DND-41 (cell line): ENCODE results near the gene CLDN7.

Source experiments
- EZH2 ChIP-seq: IDR thresholded peaks from 3 replicates; pipeline ENCODE4 v1.6.1; 2012; ENCODE audit warnings: borderline replicate concordance, low read depth, mild to moderate bottlenecking, moderate library complexity, low read length, inconsistent platforms; ENCODE audit not compliant: severe bottlenecking
- TF ChIP-seq, protein P1 (sequence below): IDR thresholded peaks from 2 replicates; pipeline ENCODE4 v1.5.1; 2012; ENCODE audit warnings: borderline replicate concordance, low read length, moderate library complexity, mild to moderate bottlenecking; ENCODE audit not compliant: poor library complexity, severe bottlenecking; ENCODE audit errors: extremely low read depth

DNA sequence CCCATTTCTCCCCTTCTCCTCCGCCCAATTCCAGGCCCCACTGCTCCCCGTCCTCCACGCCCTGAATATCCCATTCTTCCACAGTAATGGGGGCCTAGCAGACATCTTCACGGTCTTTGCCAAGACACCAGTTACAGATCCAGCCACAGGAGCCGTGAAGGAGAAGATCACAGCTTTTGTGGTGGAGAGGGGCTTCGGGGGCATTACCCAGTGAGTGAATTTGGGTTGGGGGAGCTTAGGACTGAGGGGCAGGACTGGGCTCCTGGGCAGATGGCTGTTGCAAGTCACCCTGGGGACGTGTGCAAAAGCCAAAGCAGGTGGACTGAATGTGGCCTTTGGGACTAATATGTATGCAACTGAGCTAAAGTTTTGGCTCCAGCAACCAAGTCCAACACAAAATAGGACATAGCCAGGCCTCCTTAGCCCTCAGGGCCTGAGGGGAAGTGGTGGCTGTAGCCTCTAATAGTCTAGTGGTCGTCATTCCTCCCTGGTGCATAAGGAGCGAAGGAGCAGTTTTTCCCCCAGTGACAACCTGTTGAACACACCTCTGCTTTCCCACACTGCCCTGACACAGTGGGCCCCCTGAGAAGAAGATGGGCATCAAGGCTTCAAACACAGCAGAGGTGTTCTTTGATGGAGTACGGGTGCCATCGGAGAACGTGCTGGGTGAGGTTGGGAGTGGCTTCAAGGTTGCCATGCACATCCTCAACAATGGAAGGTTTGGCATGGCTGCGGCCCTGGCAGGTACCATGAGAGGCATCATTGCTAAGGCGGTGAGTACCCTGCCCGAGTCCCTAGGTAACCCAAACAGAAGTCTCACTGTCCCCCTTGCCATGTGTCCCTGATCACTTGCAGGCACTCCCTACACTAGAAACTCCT lies 39.9 kb downstream of the CLDN7 start:
- TF ChIP-seq EZH2, result no peak
- TF ChIP-seq, protein P1, sequence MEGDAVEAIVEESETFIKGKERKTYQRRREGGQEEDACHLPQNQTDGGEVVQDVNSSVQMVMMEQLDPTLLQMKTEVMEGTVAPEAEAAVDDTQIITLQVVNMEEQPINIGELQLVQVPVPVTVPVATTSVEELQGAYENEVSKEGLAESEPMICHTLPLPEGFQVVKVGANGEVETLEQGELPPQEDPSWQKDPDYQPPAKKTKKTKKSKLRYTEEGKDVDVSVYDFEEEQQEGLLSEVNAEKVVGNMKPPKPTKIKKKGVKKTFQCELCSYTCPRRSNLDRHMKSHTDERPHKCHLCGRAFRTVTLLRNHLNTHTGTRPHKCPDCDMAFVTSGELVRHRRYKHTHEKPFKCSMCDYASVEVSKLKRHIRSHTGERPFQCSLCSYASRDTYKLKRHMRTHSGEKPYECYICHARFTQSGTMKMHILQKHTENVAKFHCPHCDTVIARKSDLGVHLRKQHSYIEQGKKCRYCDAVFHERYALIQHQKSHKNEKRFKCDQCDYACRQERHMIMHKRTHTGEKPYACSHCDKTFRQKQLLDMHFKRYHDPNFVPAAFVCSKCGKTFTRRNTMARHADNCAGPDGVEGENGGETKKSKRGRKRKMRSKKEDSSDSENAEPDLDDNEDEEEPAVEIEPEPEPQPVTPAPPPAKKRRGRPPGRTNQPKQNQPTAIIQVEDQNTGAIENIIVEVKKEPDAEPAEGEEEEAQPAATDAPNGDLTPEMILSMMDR, result no peak
